Panc1 (cell line): ENCODE data around the gene CA9. TPM values are rescaled to one million over a fixed set of nuclear protein-coding genes. Genes with fewer than 3 reads are reported as not detected.

ENCODE experiments used
- ATAC-seq: fragments of 200-7000 bp; cut with Tn5 transposase; 2 replicates; pipeline ENCODE4 v1.9.1; 2020; ENCODE audit warnings: mild to moderate bottlenecking, moderate library complexity
- Bru-seq: library from RNA; stranded (reverse); fragments of 400-500 nt; gene quantifications from one replicate; lab custom pipeline; 2021; lab: Mats Ljungman, UMichigan
- BruChase-seq, 2 experiments: library from RNA; stranded (reverse); fragments of 400-500 nt; gene quantifications; one replicate each; lab custom pipeline; 2021; lab: Mats Ljungman, UMichigan
- BruUV-seq: library from RNA; stranded (reverse); fragments of 400-500 nt; replicated peaks from 2 replicates; lab custom pipeline; 2021; lab: Mats Ljungman, UMichigan
- CTCF ChIA-PET: fragments of 300-600 bp; sonication (Branson Sonifier 250); formaldehyde crosslinking; loops from one replicate; lab custom pipeline; 2022; ENCODE audit warnings: antibody characterized with exemption; lab: Charles Lee
- POLR2A ChIA-PET: fragments of 300-600 bp; sonication (Branson Sonifier 250); formaldehyde crosslinking; loops from one replicate; lab custom pipeline; 2022; ENCODE audit warnings: antibody characterized with exemption; lab: Charles Lee
- DNase-seq: peaks from one replicate; pipeline ENCODE4 v3.0.0-alpha.2; 2010; ENCODE audit warnings: low read depth, low spot score
- H3K27ac ChIP-seq: 2 replicates; pipeline ENCODE4 v1.5.1; 2011; ENCODE audit warnings: mild to moderate bottlenecking, low read length, inconsistent platforms
- H3K27me3 ChIP-seq: fragments of 200-500 bp; sonication (Bioruptor generic); 2 replicates; pipeline ENCODE4 v1.6.0; 2014; ENCODE audit warnings: low read length, inconsistent platforms; ENCODE audit not compliant: control insufficient read depth, insufficient read depth
- H3K36me3 ChIP-seq: fragments of 200-500 bp; sonication (Bioruptor generic); 2 replicates; pipeline ENCODE4 v1.5.1; 2014; ENCODE audit warnings: inconsistent platforms, mild to moderate bottlenecking, low read length, moderate library complexity; ENCODE audit not compliant: control insufficient read depth, insufficient read depth
- H3K4me1 ChIP-seq: 2 replicates; pipeline ENCODE4 v1.5.1; 2011; ENCODE audit warnings: inconsistent platforms, mild to moderate bottlenecking, low read length, moderate library complexity; ENCODE audit not compliant: control insufficient read depth, insufficient read depth
- H3K4me3 ChIP-seq, 2 experiments: 2 replicates each; pipeline ENCODE4 v1.5.1; 2011 to 2012; ENCODE audit warnings: low read depth in 2 of 2, low read length in 2 of 2, mild to moderate bottlenecking in 2 of 2, inconsistent platforms in 1 of 2, moderate library complexity in 1 of 2
- H3K9me3 ChIP-seq: fragments of 200-500 bp; sonication (Bioruptor generic); 2 replicates; pipeline ENCODE4 v1.5.1; 2014; ENCODE audit warnings: low read depth, mild to moderate bottlenecking, inconsistent platforms, low read length, moderate library complexity; ENCODE audit not compliant: control insufficient read depth, insufficient read depth
- POLR2AphosphoS5 ChIP-seq: IDR thresholded peaks from 2 replicates; pipeline ENCODE4 v1.6.1; 2012; ENCODE audit warnings: mild to moderate bottlenecking, low read depth, low read length, moderate library complexity
- SIN3A ChIP-seq: IDR thresholded peaks from 2 replicates; pipeline ENCODE4 v1.6.1; 2012; ENCODE audit warnings: low read depth, mild to moderate bottlenecking, low read length, moderate library complexity, borderline replicate concordance; ENCODE audit not compliant: insufficient read depth
- TCF7L2 ChIP-seq: IDR thresholded peaks from 2 replicates; pipeline ENCODE4 v1.6.1; 2011; ENCODE audit warnings: mild to moderate bottlenecking, low read depth, low read length, inconsistent platforms
- in situ Hi-C: cut with HindIII; loops from 2 replicates; pipeline ENCODE4 v1.10.0; 2016; ENCODE audit warnings: low sequenced_read_pairs, low pct_unique_long_range_greater_than_20kb
- intact Hi-C: fragments of 100-400 bp; cut with micrococcal nuclease; formaldehyde crosslinking; loops from one replicate; pipeline ENCODE4 v1.10.0; 2022; ENCODE audit not compliant: unreplicated experiment
- long read RNA-seq: library from polyadenylated mRNA; unstranded; transcript quantifications from one replicate; pipeline ENCODE4 v2.0.0, GENCODE V29; 2021; ENCODE audit not compliant: unreplicated experiment
- polyA plus RNA-seq: library from polyadenylated mRNA; unstranded; fragments of >200 nt; gene quantifications from one replicate; pipeline ENCODE4 v1.2.1, GENCODE V29; 2012; ENCODE audit warnings: missing spikeins; ENCODE audit not compliant: insufficient read length
- total RNA-seq: library from RNA; stranded (reverse); gene quantifications from one replicate; pipeline ENCODE4 v1.2.1, GENCODE V29; 2021; ENCODE audit not compliant: unreplicated experiment
- TF ChIP-seq, protein P1 (sequence below): fragments of 450-650 bp; IDR thresholded peaks from 2 replicates; pipeline ENCODE4 v1.5.1; 2017; ENCODE audit warnings: mild to moderate bottlenecking
- TF ChIP-seq, protein P2 (sequence below), 2 experiments: IDR thresholded peaks; 2 replicates each; pipeline ENCODE4 v1.6.1; 2011 to 2012; ENCODE audit warnings: low read depth in 2 of 2, control low read depth in 1 of 2, low read length in 1 of 2, mild to moderate bottlenecking in 1 of 2, moderate library complexity in 1 of 2; ENCODE audit not compliant: insufficient read depth in 1 of 2

CA9 gene
- 0.31 TPM for total RNA-seq
- 1.1 TPM for polyA plus RNA-seq
- not detected for Bru-seq, nascent RNA
- BruChase-seq, experiment 1, labeled RNA remaining after a 2-hour chase, result not detected
- BruChase-seq, experiment 2, labeled RNA remaining after a 6-hour chase, result not detected
- long read RNA-seq, result 0 reads

DNA sequence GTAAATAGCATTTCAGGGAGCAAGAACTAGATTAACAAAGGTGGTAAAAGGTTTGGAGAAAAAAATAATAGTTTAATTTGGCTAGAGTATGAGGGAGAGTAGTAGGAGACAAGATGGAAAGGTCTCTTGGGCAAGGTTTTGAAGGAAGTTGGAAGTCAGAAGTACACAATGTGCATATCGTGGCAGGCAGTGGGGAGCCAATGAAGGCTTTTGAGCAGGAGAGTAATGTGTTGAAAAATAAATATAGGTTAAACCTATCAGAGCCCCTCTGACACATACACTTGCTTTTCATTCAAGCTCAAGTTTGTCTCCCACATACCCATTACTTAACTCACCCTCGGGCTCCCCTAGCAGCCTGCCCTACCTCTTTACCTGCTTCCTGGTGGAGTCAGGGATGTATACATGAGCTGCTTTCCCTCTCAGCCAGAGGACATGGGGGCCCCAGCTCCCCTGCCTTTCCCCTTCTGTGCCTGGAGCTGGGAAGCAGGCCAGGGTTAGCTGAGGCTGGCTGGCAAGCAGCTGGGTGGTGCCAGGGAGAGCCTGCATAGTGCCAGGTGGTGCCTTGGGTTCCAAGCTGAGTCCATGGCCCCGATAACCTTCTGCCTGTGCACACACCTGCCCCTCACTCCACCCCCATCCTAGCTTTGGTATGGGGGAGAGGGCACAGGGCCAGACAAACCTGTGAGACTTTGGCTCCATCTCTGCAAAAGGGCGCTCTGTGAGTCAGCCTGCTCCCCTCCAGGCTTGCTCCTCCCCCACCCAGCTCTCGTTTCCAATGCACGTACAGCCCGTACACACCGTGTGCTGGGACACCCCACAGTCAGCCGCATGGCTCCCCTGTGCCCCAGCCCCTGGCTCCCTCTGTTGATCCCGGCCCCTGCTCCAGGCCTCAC lies at the start of gene CA9:
Gene CA9, plus strand, starts transcription at position 797 of the 893 bp plus-strand sequence. Its CDS starts 32 bp downstream, at position 829.
- Histone ChIP-seq H3K36me3 (no peaks in the 10 kb centered on the region), H3K4me3 (no peak within 1 kb of the TSS), H3K4me1 (no peaks in the 10 kb centered on the region; the same call in 1 of the 2 replicates), H3K9me3 (no peaks in the 10 kb centered on the region), H3K27me3 (no peaks in the 10 kb centered on the region), H3K27ac (no peak within 1 kb of the TSS)
- ATAC-seq, result peak; percentile 8; the same call in 1 of the 2 replicates
- TF ChIP-seq SIN3A, result no peak
- TF ChIP-seq POLR2AphosphoS5, result no peak
- TF ChIP-seq, protein P1, sequence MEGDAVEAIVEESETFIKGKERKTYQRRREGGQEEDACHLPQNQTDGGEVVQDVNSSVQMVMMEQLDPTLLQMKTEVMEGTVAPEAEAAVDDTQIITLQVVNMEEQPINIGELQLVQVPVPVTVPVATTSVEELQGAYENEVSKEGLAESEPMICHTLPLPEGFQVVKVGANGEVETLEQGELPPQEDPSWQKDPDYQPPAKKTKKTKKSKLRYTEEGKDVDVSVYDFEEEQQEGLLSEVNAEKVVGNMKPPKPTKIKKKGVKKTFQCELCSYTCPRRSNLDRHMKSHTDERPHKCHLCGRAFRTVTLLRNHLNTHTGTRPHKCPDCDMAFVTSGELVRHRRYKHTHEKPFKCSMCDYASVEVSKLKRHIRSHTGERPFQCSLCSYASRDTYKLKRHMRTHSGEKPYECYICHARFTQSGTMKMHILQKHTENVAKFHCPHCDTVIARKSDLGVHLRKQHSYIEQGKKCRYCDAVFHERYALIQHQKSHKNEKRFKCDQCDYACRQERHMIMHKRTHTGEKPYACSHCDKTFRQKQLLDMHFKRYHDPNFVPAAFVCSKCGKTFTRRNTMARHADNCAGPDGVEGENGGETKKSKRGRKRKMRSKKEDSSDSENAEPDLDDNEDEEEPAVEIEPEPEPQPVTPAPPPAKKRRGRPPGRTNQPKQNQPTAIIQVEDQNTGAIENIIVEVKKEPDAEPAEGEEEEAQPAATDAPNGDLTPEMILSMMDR, result no peak
- ChIA-PET CTCF (interaction anchor here (1.4 kb wide), 1 partner anchor 10 kb away, joined by 5 read pairs; no protein-coding TSS in a partner anchor), POLR2A (interaction anchor here (0.5 kb wide), 2 partner anchors 13 to 46 kb away, joined by 3 to 10 read pairs; no protein-coding TSS in a partner anchor)
- in situ Hi-C loops (no loop called here), intact Hi-C loops (no loop called here)
- no TSS peak for BruUV-seq
- DNase-seq, result no peak

DNA sequence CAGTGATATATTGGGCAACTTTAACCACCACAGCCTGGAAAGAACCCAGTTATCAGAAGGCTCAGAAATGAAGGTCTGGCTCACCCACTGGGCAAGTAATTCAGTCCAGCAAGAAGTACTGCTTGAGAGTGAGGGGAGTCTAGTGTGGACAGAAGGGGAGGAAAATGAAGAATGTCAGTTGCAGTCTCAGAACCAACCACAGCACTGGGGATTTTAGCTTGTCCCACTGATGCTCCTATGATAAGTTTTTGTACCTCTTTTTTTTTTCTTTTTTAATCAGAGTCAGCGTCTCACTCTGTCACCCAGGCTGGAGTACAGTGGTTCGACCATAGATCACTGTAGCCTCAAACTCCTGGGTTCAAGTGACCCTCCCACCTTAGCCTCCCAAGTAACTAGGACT lies 46.2 kb upstream of the CA9 start:
- TF ChIP-seq SIN3A (no peak), POLR2AphosphoS5 (no peak), TCF7L2 (no peak)
- TF ChIP-seq, protein P1, result no peak
- TF ChIP-seq, protein P2, sequence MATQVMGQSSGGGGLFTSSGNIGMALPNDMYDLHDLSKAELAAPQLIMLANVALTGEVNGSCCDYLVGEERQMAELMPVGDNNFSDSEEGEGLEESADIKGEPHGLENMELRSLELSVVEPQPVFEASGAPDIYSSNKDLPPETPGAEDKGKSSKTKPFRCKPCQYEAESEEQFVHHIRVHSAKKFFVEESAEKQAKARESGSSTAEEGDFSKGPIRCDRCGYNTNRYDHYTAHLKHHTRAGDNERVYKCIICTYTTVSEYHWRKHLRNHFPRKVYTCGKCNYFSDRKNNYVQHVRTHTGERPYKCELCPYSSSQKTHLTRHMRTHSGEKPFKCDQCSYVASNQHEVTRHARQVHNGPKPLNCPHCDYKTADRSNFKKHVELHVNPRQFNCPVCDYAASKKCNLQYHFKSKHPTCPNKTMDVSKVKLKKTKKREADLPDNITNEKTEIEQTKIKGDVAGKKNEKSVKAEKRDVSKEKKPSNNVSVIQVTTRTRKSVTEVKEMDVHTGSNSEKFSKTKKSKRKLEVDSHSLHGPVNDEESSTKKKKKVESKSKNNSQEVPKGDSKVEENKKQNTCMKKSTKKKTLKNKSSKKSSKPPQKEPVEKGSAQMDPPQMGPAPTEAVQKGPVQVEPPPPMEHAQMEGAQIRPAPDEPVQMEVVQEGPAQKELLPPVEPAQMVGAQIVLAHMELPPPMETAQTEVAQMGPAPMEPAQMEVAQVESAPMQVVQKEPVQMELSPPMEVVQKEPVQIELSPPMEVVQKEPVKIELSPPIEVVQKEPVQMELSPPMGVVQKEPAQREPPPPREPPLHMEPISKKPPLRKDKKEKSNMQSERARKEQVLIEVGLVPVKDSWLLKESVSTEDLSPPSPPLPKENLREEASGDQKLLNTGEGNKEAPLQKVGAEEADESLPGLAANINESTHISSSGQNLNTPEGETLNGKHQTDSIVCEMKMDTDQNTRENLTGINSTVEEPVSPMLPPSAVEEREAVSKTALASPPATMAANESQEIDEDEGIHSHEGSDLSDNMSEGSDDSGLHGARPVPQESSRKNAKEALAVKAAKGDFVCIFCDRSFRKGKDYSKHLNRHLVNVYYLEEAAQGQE (IDR thresholded peaks at IDR 0.05; ENCODE audit: insufficient read depth in 1 of 2, low read depth in 2 of 2, low read length in 1 of 2), result no peak
- no peak overlapping the region for H3K27ac ChIP-seq
- intact Hi-C loops, result no loop called here
- CTCF ChIA-PET, result no interaction called here
- no peaks in the 10 kb centered on the region for H3K4me1 ChIP-seq
- H3K36me3 ChIP-seq, result no peaks in the 10 kb centered on the region
- H3K4me3 ChIP-seq, result no peak overlapping the region
- in situ Hi-C loops, result no loop called here
- H3K9me3 ChIP-seq, result no peaks in the 10 kb centered on the region
- H3K27me3 ChIP-seq, result no peaks in the 10 kb centered on the region
- no peak for DNase-seq
- POLR2A ChIA-PET, result interaction anchor here (0.7 kb wide), 1 partner anchor 46 kb away, joined by 10 read pairs; no protein-coding TSS in a partner anchor
- BruUV-seq, result no TSS peak
- no peak for ATAC-seq
